HCT116 (cell line): ENCODE data around the gene KCNMB4. TPM values are rescaled to one million over a fixed set of nuclear protein-coding genes. Genes with fewer than 3 reads are reported as not detected.

Source experiments
- ATAC-seq: fragments of 200-7000 bp; cut with Tn5 transposase; 2 replicates; pipeline ENCODE4 v1.9.1; 2020; ENCODE audit warnings: mild to moderate bottlenecking, moderate library complexity
- BruUV-seq: library from RNA; stranded (reverse); fragments of 400-500 nt; replicated peaks from 2 replicates; lab custom pipeline; 2021; lab: Mats Ljungman, UMichigan
- CTCF ChIA-PET: fragments of 300-600 bp; sonication (Branson Sonifier 250); formaldehyde crosslinking; loops from one replicate; lab custom pipeline; 2021; ENCODE audit warnings: antibody characterized with exemption; lab: Charles Lee
- POLR2A ChIA-PET: fragments of 300-600, 350-600 bp; sonication (Branson Sonifier 250); formaldehyde crosslinking; loops from one replicate; lab custom pipeline; 2021; ENCODE audit warnings: antibody characterized with exemption; lab: Charles Lee
- RAD21 ChIA-PET, 2 experiments: fragments of 300-600 bp; sonication (Branson Sonifier 250); formaldehyde crosslinking; loops; one replicate each; lab custom pipeline; 2023; ENCODE audit warnings: low total read pairs in 2 of 2; ENCODE audit not compliant: uncharacterized antibody in 2 of 2, unreplicated experiment in 2 of 2, low non-redundant PET in 1 of 2; lab: Charles Lee
- DNase-seq: peaks from one replicate; pipeline ENCODE4 v3.0.0-alpha.2; 2010; ENCODE audit warnings: low read depth, low spot score
- H2AFZ ChIP-seq: fragments of 200-600 bp; shearing (Covaris generic), sonication (generic); 2 replicates; pipeline ENCODE4 v1.6.1; 2017; ENCODE audit warnings: low read depth, mixed run types, mixed read lengths, antibody characterized with exemption, low read length; ENCODE audit not compliant: poor library complexity, severe bottlenecking
- H3K27ac ChIP-seq: 2 replicates; pipeline ENCODE4 v1.5.1; 2012; ENCODE audit warnings: low read depth, low read length
- H3K27me3 ChIP-seq: fragments of 200-600 bp; sonication (generic); 2 replicates; pipeline ENCODE4 v1.6.1; 2016; ENCODE audit warnings: mixed run types, low read length, mixed read lengths; ENCODE audit not compliant: insufficient read depth
- H3K36me3 ChIP-seq, 2 experiments: fragments of 200-500 bp in 1 of 2; fragments of 200-600 bp in 1 of 2; sonication (Bioruptor generic) in 1 of 2; sonication (generic) in 1 of 2; 2 replicates each; pipeline versions ENCODE4 v1.5.1 to v1.6.1; 2014 to 2016; ENCODE audit warnings: low read length in 2 of 2, inconsistent platforms in 1 of 2, mixed read lengths in 1 of 2, mixed run types in 1 of 2; ENCODE audit not compliant: insufficient read depth in 2 of 2, control insufficient read depth in 1 of 2
- H3K4me1 ChIP-seq, 2 experiments: fragments of 200-600 bp in 1 of 2; sonication (generic) in 1 of 2; 2 replicates each; pipeline versions ENCODE4 v1.5.1 to v1.6.1; 2012 to 2017; ENCODE audit warnings: low read length in 2 of 2, inconsistent platforms in 1 of 2, mild to moderate bottlenecking in 1 of 2, mixed read lengths in 1 of 2, mixed run types in 1 of 2, moderate library complexity in 1 of 2; ENCODE audit not compliant: insufficient read depth in 2 of 2, control insufficient read depth in 1 of 2
- H3K4me2 ChIP-seq: fragments of 200-600 bp; sonication (generic); 2 replicates; pipeline ENCODE4 v1.6.1; 2017; ENCODE audit warnings: mixed run types, low read length, mixed read lengths
- H3K4me3 ChIP-seq, 2 experiments: fragments of 200-600 bp in 1 of 2; sonication (generic) in 1 of 2; replicated peaks in 1 of 2; 2 replicates each; pipeline ENCODE4 v1.5.1; 2011 to 2016; ENCODE audit warnings: low read length in 2 of 2, control low read depth in 1 of 2, low read depth in 1 of 2, mild to moderate bottlenecking in 1 of 2, mixed read lengths in 1 of 2, mixed run types in 1 of 2
- H3K79me2 ChIP-seq: fragments of 200-600 bp; sonication (generic); 2 replicates; pipeline ENCODE4 v1.6.1; 2017; ENCODE audit warnings: mild to moderate bottlenecking, mixed run types, low read length, moderate library complexity, mixed read lengths; ENCODE audit not compliant: insufficient read depth
- H3K9ac ChIP-seq: fragments of 200-600 bp; sonication (generic); 2 replicates; pipeline ENCODE4 v1.6.1; 2016; ENCODE audit warnings: low read length, mixed read lengths
- H3K9me2 ChIP-seq: fragments of 200-600 bp; sonication (generic), shearing (Covaris generic); 2 replicates; pipeline ENCODE4 v1.6.1; 2017; ENCODE audit warnings: mixed run types, mild to moderate bottlenecking, moderate library complexity; ENCODE audit not compliant: insufficient read depth
- H3K9me3 ChIP-seq, 2 experiments: fragments of 200-500 bp in 1 of 2; fragments of 200-600 bp in 1 of 2; sonication (Bioruptor generic) in 1 of 2; sonication (generic) in 1 of 2; 2 replicates each; pipeline ENCODE4 v1.6.1; 2014 to 2017; ENCODE audit warnings: low read length in 2 of 2, mixed read lengths in 2 of 2, inconsistent platforms in 1 of 2, low read depth in 1 of 2, mild to moderate bottlenecking in 1 of 2, mixed run types in 1 of 2, moderate library complexity in 1 of 2; ENCODE audit not compliant: control insufficient read depth in 1 of 2, insufficient read depth in 1 of 2
- H4K20me1 ChIP-seq: fragments of 200-600 bp; sonication (generic), shearing (Covaris generic); 2 replicates; pipeline ENCODE4 v1.6.1; 2017; ENCODE audit warnings: mixed run types, mild to moderate bottlenecking, moderate library complexity; ENCODE audit not compliant: insufficient read depth
- ATF3 ChIP-seq: IDR thresholded peaks from 2 replicates; pipeline ENCODE4 v1.6.1; 2012
- CEBPB ChIP-seq: IDR thresholded peaks from 2 replicates; pipeline ENCODE4 v1.6.1; 2012; ENCODE audit warnings: low read depth
- EZH2 ChIP-seq: fragments of 200-600 bp; sonication (generic); IDR thresholded peaks from 2 replicates; pipeline ENCODE4 v1.6.1; 2017; ENCODE audit warnings: antibody characterized with exemption, mixed run types
- JUND ChIP-seq: IDR thresholded peaks from 2 replicates; pipeline ENCODE4 v1.6.1; 2012
- POLR2A ChIP-seq: IDR thresholded peaks from 2 replicates; pipeline ENCODE4 v1.7.0; 2011; ENCODE audit warnings: borderline replicate concordance; ENCODE audit not compliant: insufficient read depth, insufficient read length; ENCODE audit errors: extremely low read depth
- POLR2AphosphoS5 ChIP-seq: IDR thresholded peaks from 2 replicates; pipeline ENCODE4 v1.6.1; 2011; ENCODE audit warnings: mild to moderate bottlenecking, low read depth, low read length, moderate library complexity
- SIN3A ChIP-seq: IDR thresholded peaks from 2 replicates; pipeline ENCODE4 v1.6.1; 2012; ENCODE audit warnings: low read depth
- TCF7L2 ChIP-seq: IDR thresholded peaks from 2 replicates; pipeline ENCODE4 v1.7.0; 2011; ENCODE audit warnings: borderline replicate concordance, inconsistent platforms; ENCODE audit not compliant: insufficient read depth, insufficient read length; ENCODE audit errors: extremely low read depth
- YY1 ChIP-seq: IDR thresholded peaks from 2 replicates; pipeline ENCODE4 v1.6.1; 2011; ENCODE audit warnings: low read length, low read depth, moderate library complexity, mild to moderate bottlenecking; ENCODE audit not compliant: insufficient replicate concordance; ENCODE audit errors: extremely low read depth
- ZFX ChIP-seq: fragments of 450-650 bp; IDR thresholded peaks from 2 replicates; pipeline ENCODE4 v1.6.1; 2017
- ZNF274 ChIP-seq: fragments of 200-500 bp; sonication (Bioruptor generic); IDR thresholded peaks from 2 replicates; pipeline ENCODE4 v1.6.1; 2014; ENCODE audit warnings: mild to moderate bottlenecking, low read depth, low read length, inconsistent platforms
- intact Hi-C: fragments of 100-400 bp; cut with micrococcal nuclease; formaldehyde crosslinking; loops from 2 replicates; pipeline ENCODE4 v1.10.0; 2022
- total RNA-seq: library from RNA; stranded (reverse); gene quantifications from one replicate; pipeline ENCODE4 v1.2.1, GENCODE V29; 2021; ENCODE audit not compliant: unreplicated experiment
- TF ChIP-seq, protein P1 (sequence below): IDR thresholded peaks from 2 replicates; pipeline ENCODE4 v1.6.1; 2011; ENCODE audit warnings: mild to moderate bottlenecking, low read length, moderate library complexity; ENCODE audit not compliant: insufficient replicate concordance; ENCODE audit errors: extremely low read depth

KCNMB4 gene
- total RNA-seq, 1 experiment from 2014 or later, result 5.0 TPM

- Histone ChIP-seq H4K20me1 (no peaks in the 10 kb centered on the region), H3K27ac (no peak overlapping the region), H3K4me2 (no peak overlapping the region), H3K9ac (no peak overlapping the region), H3K36me3 (no peaks in the 10 kb centered on the region), H2AFZ (no peak overlapping the region), H3K4me3 (no peak overlapping the region), H3K27me3 (no peaks in the 10 kb centered on the region), H3K9me3 (no peaks in the 10 kb centered on the region), H3K4me1 (no peaks in the 10 kb centered on the region), H3K79me2 (no peaks in the 10 kb centered on the region), H3K9me2 (no peaks in the 10 kb centered on the region)
- ChIA-PET RAD21 (no interaction called here), POLR2A (no interaction called here), CTCF (no interaction called here)
- no TSS peak for BruUV-seq
- TF ChIP-seq TCF7L2 (no peak), CEBPB (0 out of 2 replicates have a peak, but pooled peaks have one; percentile 20), SIN3A (no peak), POLR2AphosphoS5 (no peak)
- DNase-seq (no peak), ATAC-seq (no peak)
- intact Hi-C loops, result no loop called here
Observed at GRCh38 chr12:70383484-70383883, 17.4 kb downstream of the KCNMB4 start.

- no peaks in the 10 kb centered on the region for H3K27me3 ChIP-seq
- H2AFZ ChIP-seq, result no peak overlapping the region
Observed at GRCh38 chr12:70383886-70384285, 17.8 kb downstream of the KCNMB4 start.

More at GRCh38 chr12:70383886-70384285, 17.8 kb downstream of the KCNMB4 start:
- Histone ChIP-seq H3K27ac (no peak overlapping the region), H3K9me2 (no peaks in the 10 kb centered on the region), H3K4me2 (no peak overlapping the region), H4K20me1 (no peaks in the 10 kb centered on the region), H3K4me3 (no peak overlapping the region), H3K36me3 (no peaks in the 10 kb centered on the region), H3K79me2 (no peaks in the 10 kb centered on the region), H3K9me3 (no peaks in the 10 kb centered on the region), H3K9ac (no peak overlapping the region), H3K4me1 (no peaks in the 10 kb centered on the region)
- intact Hi-C loops, result no loop called here
- ChIA-PET RAD21 (no interaction called here), CTCF (no interaction called here), POLR2A (no interaction called here)
- ATAC-seq (no peak), DNase-seq (no peak)
- TF ChIP-seq YY1 (no peak), CEBPB (no peak), ZNF274 (no peak), EZH2 (no peak), POLR2A (no peak), ZFX (no peak), JUND (no peak), SIN3A (no peak), ATF3 (no peak)
- TF ChIP-seq, protein P1, sequence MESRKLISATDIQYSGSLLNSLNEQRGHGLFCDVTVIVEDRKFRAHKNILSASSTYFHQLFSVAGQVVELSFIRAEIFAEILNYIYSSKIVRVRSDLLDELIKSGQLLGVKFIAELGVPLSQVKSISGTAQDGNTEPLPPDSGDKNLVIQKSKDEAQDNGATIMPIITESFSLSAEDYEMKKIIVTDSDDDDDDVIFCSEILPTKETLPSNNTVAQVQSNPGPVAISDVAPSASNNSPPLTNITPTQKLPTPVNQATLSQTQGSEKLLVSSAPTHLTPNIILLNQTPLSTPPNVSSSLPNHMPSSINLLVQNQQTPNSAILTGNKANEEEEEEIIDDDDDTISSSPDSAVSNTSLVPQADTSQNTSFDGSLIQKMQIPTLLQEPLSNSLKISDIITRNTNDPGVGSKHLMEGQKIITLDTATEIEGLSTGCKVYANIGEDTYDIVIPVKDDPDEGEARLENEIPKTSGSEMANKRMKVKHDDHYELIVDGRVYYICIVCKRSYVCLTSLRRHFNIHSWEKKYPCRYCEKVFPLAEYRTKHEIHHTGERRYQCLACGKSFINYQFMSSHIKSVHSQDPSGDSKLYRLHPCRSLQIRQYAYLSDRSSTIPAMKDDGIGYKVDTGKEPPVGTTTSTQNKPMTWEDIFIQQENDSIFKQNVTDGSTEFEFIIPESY, result no peak
- BruUV-seq, result no TSS peak
